Kidney (tissue), 14 donors: ENCODE measurements around the gene TOLLIP. TPM values are rescaled to one million over a fixed set of nuclear protein-coding genes. Genes with fewer than 3 reads are reported as not detected.

Experiments used
- DNase-seq, 5 donors: peaks; one replicate each; pipeline ENCODE4 v3.0.0-alpha.2; 2013 to 2020
- FAIRE-seq: peaks from 2 replicates; lab custom pipeline; 2012; peaks lifted over from hg19 to GRCh38; lab: Jason Lieb, UNC
- H3K27ac ChIP-seq, 2 donors: one replicate each; pipeline ENCODE4 v1.7.0; 2013; ENCODE audit warnings: low read depth in 2 of 2, low read length in 2 of 2, inconsistent platforms in 1 of 2
- H3K27me3 ChIP-seq: one replicate; pipeline ENCODE4 v1.7.1; 2013; ENCODE audit warnings: low read length, inconsistent platforms; ENCODE audit not compliant: control insufficient read depth, insufficient read depth
- H3K36me3 ChIP-seq, 3 donors: one replicate each; pipeline versions ENCODE4 v1.7.0 to v1.7.1; 2013; ENCODE audit warnings: low read length in 3 of 3, control low read depth in 1 of 3, inconsistent platforms in 1 of 3; ENCODE audit not compliant: insufficient read depth in 3 of 3, control insufficient read depth in 2 of 3
- H3K4me1 ChIP-seq, 3 donors: one replicate each; pipeline versions ENCODE4 v1.7.0 to v1.7.1; 2013; ENCODE audit warnings: low read length in 3 of 3, inconsistent platforms in 1 of 3, low read depth in 1 of 3; ENCODE audit not compliant: control insufficient read depth in 2 of 3, insufficient read depth in 2 of 3
- H3K4me3 ChIP-seq, 3 donors: one replicate each; pipeline versions ENCODE4 v1.7.0 to v1.8.1; 2013; ENCODE audit warnings: low read length in 3 of 3, control low read depth in 1 of 3, inconsistent platforms in 1 of 3
- H3K9ac ChIP-seq, 3 donors: one replicate each; pipeline versions ENCODE4 v1.7.0 to v1.7.1; 2013; ENCODE audit warnings: low read length in 3 of 3, control low read depth in 1 of 3, inconsistent platforms in 1 of 3
- H3K9me3 ChIP-seq, 3 donors: one replicate each; pipeline versions ENCODE4 v1.7.0 to v1.7.1; 2013; ENCODE audit warnings: low read length in 3 of 3, control low read depth in 1 of 3, inconsistent platforms in 1 of 3; ENCODE audit not compliant: control insufficient read depth in 2 of 3, insufficient read depth in 1 of 3
- CTCF ChIP-seq: IDR thresholded peaks from 3 replicates; pipeline ENCODE4 v1.5.1; 2012; ENCODE audit warnings: mild to moderate bottlenecking, moderate library complexity, borderline replicate concordance; ENCODE audit not compliant: insufficient read depth; ENCODE audit errors: extremely low read depth
- intact Hi-C: fragments of 100-400 bp; cut with DNase I; formaldehyde crosslinking; loops from one replicate; pipeline ENCODE4 v1.11.1; 2022
- polyA plus RNA-seq: library from polyadenylated mRNA; stranded (reverse); fragments of 350-450 nt; fragmentation: Illumina TruSeq; extraction: RNeasy Lipid Tissue Mini Kit (QIAGEN cat#74804); gene quantifications from one replicate; pipeline ENCODE4 v1.2.3, GENCODE V29; 2014; ENCODE audit warnings: low read depth, low replicate concordance; ENCODE audit not compliant: insufficient read depth
- total RNA-seq: library from RNA; stranded (reverse); fragmentation: NEBNext Ultra II Directional; extraction: Animal tissue kit (Norgen Biotek cat#: 25700); gene quantifications from one replicate; pipeline ENCODE4 v1.2.1, GENCODE V29; 2021
- donor health status: control.
- donor health status: control.
- donor health status: control.
- donor health status: control.
- donor health status: control.
- donor health status: DM: yes; HTN: yes; CAD: no.
- donor health status: Normal renal cell carcinoma (clear cell type).

Gene TOLLIP
- total and polyA plus RNA-seq, 2 donors from 2014 or later, result 65.5 to 88.0 TPM

- Histone ChIP-seq H3K36me3 (peaks cover 0 to 3% (median 0%) of the 10 kb centered on the region in 3 donors), H3K9me3 (no peaks in the 10 kb centered on the region), H3K27ac (peak overlapping the region in 1 of 2 donors; percentile 37), H3K4me3 (no peak overlapping the region), H3K9ac (no peak overlapping the region), H3K27me3 (no peaks in the 10 kb centered on the region), H3K4me1 (peaks cover 2 to 61% (median 43%) of the 10 kb centered on the region in 3 donors)
- DNase-seq, result peak in 2 of 5 donors; percentile 7 to 28
- FAIRE-seq, result no peak
- intact Hi-C loops, result no loop called here
- no peak for TF ChIP-seq CTCF
Measured at GRCh38 chr11:1301220-1302000, 8.0 kb downstream of the TOLLIP start.

GRCh38 chr11:1300569-1301187 lies 8.8 kb downstream of the TOLLIP start:
- no peaks in the 10 kb centered on the region for H3K27me3 ChIP-seq
- intact Hi-C loops, result no loop called here
- no peak for FAIRE-seq
- no peak overlapping the region for H3K4me3 ChIP-seq
- TF ChIP-seq CTCF, result no peak
- H3K9ac ChIP-seq, result no peak overlapping the region
- no peak overlapping the region for H3K27ac ChIP-seq
- DNase-seq, result peak in 2 of 5 donors; percentile 4 to 64
- no peaks in the 10 kb centered on the region for H3K9me3 ChIP-seq
- H3K4me1 ChIP-seq, result peaks cover 2 to 57% (median 40%) of the 10 kb centered on the region in 3 donors
- peaks cover 0 to 3% (median 0%) of the 10 kb centered on the region in 3 donors for H3K36me3 ChIP-seq

GRCh38 chr11:1300121-1300520 lies 9.3 kb downstream of the TOLLIP start:
- H3K4me3 ChIP-seq, result no peak overlapping the region
- H3K9me3 ChIP-seq, result no peaks in the 10 kb centered on the region
- TF ChIP-seq CTCF, result no peak
- no peak for DNase-seq
- no peak overlapping the region for H3K9ac ChIP-seq
- H3K36me3 ChIP-seq, result peaks cover 0 to 3% (median 0%) of the 10 kb centered on the region in 3 donors
- no peak for FAIRE-seq
- intact Hi-C loops, result no loop called here
- H3K27ac ChIP-seq, result no peak overlapping the region
- H3K27me3 ChIP-seq, result no peaks in the 10 kb centered on the region
- peaks cover 2 to 52% (median 38%) of the 10 kb centered on the region in 3 donors for H3K4me1 ChIP-seq
